Lower leg skin (tissue), 3 donors: ENCODE data around the gene DENND1A.

Source experiments
- CTCF ChIP-seq, 3 donors: fragments of 450-650 bp; IDR thresholded peaks; one replicate each; pipeline ENCODE4 v1.5.1; 2016; ENCODE audit warnings: antibody characterized with exemption in 3 of 3, mild to moderate bottlenecking in 3 of 3, moderate library complexity in 2 of 3
- POLR2A ChIP-seq, 2 donors: fragments of 450-650 bp; IDR thresholded peaks; one replicate each; pipeline ENCODE4 v1.6.1; 2016 to 2017; ENCODE audit warnings: antibody characterized with exemption in 2 of 2, mild to moderate bottlenecking in 1 of 2, moderate library complexity in 1 of 2

- no peak for TF ChIP-seq CTCF (IDR thresholded peaks at IDR 0.05)
- TF ChIP-seq POLR2A (IDR thresholded peaks at IDR 0.05): no peak
Measured at GRCh38 chr9:123678038-123678877, 251.7 kb downstream of the DENND1A start.
